Neural progenitor cell (in vitro differentiated cells): ENCODE results near the gene VWA3B. TPM values are rescaled to one million over a fixed set of nuclear protein-coding genes. Genes with fewer than 3 reads are reported as not detected.
"Not testable (repeated sequence)": the region's sequence is repeated elsewhere in the genome, so short reads cannot be mapped to it uniquely, and the experiment has no call there.

ENCODE experiments used
- DNase-seq: peaks from one replicate; pipeline ENCODE4 v3.0.0-alpha.2; 2016; ENCODE audit warnings: low spot score
- H2AFZ ChIP-seq: fragments of 200-600 bp; sonication (generic); replicated peaks from 2 replicates; pipeline ENCODE4 v1.6.1; 2016; ENCODE audit warnings: antibody characterized with exemption
- H3F3A ChIP-seq: fragments of 200-600 bp; sonication (generic); 2 replicates; pipeline ENCODE4 v1.6.1; 2016; ENCODE audit warnings: antibody characterized with exemption, low read depth
- H3K27ac ChIP-seq: fragments of 200-600 bp; sonication (generic); 2 replicates; pipeline ENCODE4 v1.5.1; 2016; ENCODE audit warnings: mild to moderate bottlenecking
- H3K27me3 ChIP-seq: fragments of 200-600 bp; sonication (generic); 2 replicates; pipeline ENCODE4 v1.6.1; 2016; ENCODE audit warnings: mild to moderate bottlenecking, moderate library complexity
- H3K36me3 ChIP-seq: fragments of 200-600 bp; sonication (generic); 2 replicates; pipeline ENCODE4 v1.5.1; 2016
- H3K4me1 ChIP-seq: fragments of 200-600 bp; sonication (generic); 2 replicates; pipeline ENCODE4 v1.6.1; 2016; ENCODE audit warnings: mixed run types
- H3K4me2 ChIP-seq: fragments of 200-600 bp; sonication (generic); 2 replicates; pipeline ENCODE4 v1.6.1; 2016
- H3K4me3 ChIP-seq: fragments of 200-600 bp; sonication (generic); 2 replicates; pipeline ENCODE4 v1.5.1; 2016
- H3K79me2 ChIP-seq: fragments of 200-600 bp; sonication (generic); 2 replicates; pipeline ENCODE4 v1.6.1; 2016; ENCODE audit warnings: low read depth
- H3K9ac ChIP-seq: fragments of 200-600 bp; sonication (generic); 2 replicates; pipeline ENCODE4 v1.6.1; 2016
- H3K9me3 ChIP-seq: fragments of 200-600 bp; sonication (generic); 2 replicates; pipeline ENCODE4 v1.5.1; 2016; ENCODE audit warnings: low read depth
- H4K20me1 ChIP-seq: fragments of 200-600 bp; sonication (generic); 2 replicates; pipeline ENCODE4 v1.6.1; 2016; ENCODE audit warnings: low read depth
- H3K27ac Mint-ChIP-seq: 3 replicates; pipeline ENCODE4 v1.8.0; 2021; ENCODE audit warnings: mixed read lengths
- H3K27me3 Mint-ChIP-seq: 2 replicates; pipeline ENCODE4 v1.8.0; 2022; ENCODE audit warnings: low read depth, mild to moderate bottlenecking, inconsistent platforms, moderate library complexity, mixed read lengths; ENCODE audit not compliant: insufficient read depth
- H3K36me3 Mint-ChIP-seq: 3 replicates; pipeline ENCODE4 v1.8.0; 2021; ENCODE audit warnings: mixed read lengths
- H3K4me1 Mint-ChIP-seq: 3 replicates; pipeline ENCODE4 v1.8.0; 2021; ENCODE audit warnings: mixed read lengths
- H3K4me3 Mint-ChIP-seq: 3 replicates; pipeline ENCODE4 v1.8.0; 2021; ENCODE audit warnings: mild to moderate bottlenecking, moderate library complexity, mixed read lengths
- H3K9me3 Mint-ChIP-seq: 3 replicates; pipeline ENCODE4 v1.8.0; 2020; ENCODE audit warnings: mixed read lengths
- CTCF ChIP-seq: fragments of 200-600 bp; sonication (generic); IDR thresholded peaks from 2 replicates; pipeline ENCODE4 v1.5.1; 2017; ENCODE audit warnings: antibody characterized with exemption, mild to moderate bottlenecking
- EZH2 ChIP-seq: fragments of 200-600 bp; sonication (generic); IDR thresholded peaks from 2 replicates; pipeline ENCODE4 v1.6.1; 2017; ENCODE audit warnings: antibody characterized with exemption, mild to moderate bottlenecking, moderate library complexity
- EZH2phosphoT487 ChIP-seq: fragments of 200-600 bp; sonication (generic); IDR thresholded peaks from 2 replicates; pipeline ENCODE4 v1.6.1; 2017; ENCODE audit warnings: antibody characterized with exemption
- total RNA-seq: library from RNA; depleted of rRNA; stranded (reverse); fragments of >200 nt; gene quantifications from 2 replicates; pipeline ENCODE4 v1.2.3, GENCODE V29; 2015; ENCODE audit warnings: low replicate concordance

The VWA3B gene
- total RNA-seq, 1 donor from 2014 or later = not detected

GRCh38 chr2:98313492-98314250, 226.7 kb downstream of the VWA3B start:
- H3F3A ChIP-seq = no peaks in the 10 kb centered on the region
- no peak overlapping the region for H3K9ac ChIP-seq
- H3K4me2 ChIP-seq = no peak overlapping the region
- H3K4me1 Mint-ChIP-seq = peaks cover 11% of the 10 kb centered on the region
- no peaks in the 10 kb centered on the region for H3K79me2 ChIP-seq
- H3K27me3 ChIP-seq = no peaks in the 10 kb centered on the region
- no peaks in the 10 kb centered on the region for H3K36me3 ChIP-seq
- no peak overlapping the region for H2AFZ ChIP-seq
- peaks cover 7% of the 10 kb centered on the region for H3K4me1 ChIP-seq
- H3K4me3 Mint-ChIP-seq = no peak overlapping the region
- no peak overlapping the region for H3K27ac Mint-ChIP-seq
- DNase-seq = no peak
- TF ChIP-seq CTCF = no peak
- TF ChIP-seq EZH2 = no peak
- no peak for TF ChIP-seq EZH2phosphoT487
- H3K27me3 Mint-ChIP-seq = peaks cover 9% of the 10 kb centered on the region
- no peaks in the 10 kb centered on the region for H4K20me1 ChIP-seq
- H3K27ac ChIP-seq = no peak overlapping the region
- H3K4me3 ChIP-seq = no peak overlapping the region
- H3K9me3 Mint-ChIP-seq = peaks cover 15% of the 10 kb centered on the region
- H3K36me3 Mint-ChIP-seq = no peaks in the 10 kb centered on the region
- H3K9me3 ChIP-seq = no peaks in the 10 kb centered on the region

- Histone ChIP-seq H3K27me3 (no peaks in the 10 kb centered on the region), H3K79me2 (no peaks in the 10 kb centered on the region), H3F3A (no peaks in the 10 kb centered on the region), H3K4me2 (no peak overlapping the region), H3K9me3 (peaks cover 5% of the 10 kb centered on the region), H3K27ac (no peak overlapping the region), H3K4me3 (no peak overlapping the region), H2AFZ (no peak overlapping the region), H3K36me3 (no peaks in the 10 kb centered on the region), H3K9ac (no peak overlapping the region), H4K20me1 (no peaks in the 10 kb centered on the region), H3K4me1 (peaks cover 7% of the 10 kb centered on the region)
- TF ChIP-seq EZH2phosphoT487 (no peak), CTCF (no peak), EZH2 (no peak)
- Mint-ChIP-seq H3K4me1 (peaks cover 11% of the 10 kb centered on the region), H3K4me3 (no peak overlapping the region), H3K9me3 (peaks cover 18% of the 10 kb centered on the region), H3K27me3 (peaks cover 10% of the 10 kb centered on the region), H3K36me3 (no peaks in the 10 kb centered on the region), H3K27ac (no peak overlapping the region)
- DNase-seq = no peak
Observed at GRCh38 chr2:98314251-98314650, 227.3 kb downstream of the VWA3B start.

- peaks cover 2% of the 10 kb centered on the region for H3K4me1 Mint-ChIP-seq
- H3K36me3 ChIP-seq = no peaks in the 10 kb centered on the region
- no peak overlapping the region for H3K4me3 Mint-ChIP-seq
- DNase-seq = no peak
- H4K20me1 ChIP-seq = no peaks in the 10 kb centered on the region
- no peaks in the 10 kb centered on the region for H3K27me3 ChIP-seq
- no peak overlapping the region for H3K4me2 ChIP-seq
- H3K9me3 ChIP-seq = peaks cover 7% of the 10 kb centered on the region
- no peak overlapping the region for H2AFZ ChIP-seq
- no peak overlapping the region for H3K27ac ChIP-seq
- H3K27ac Mint-ChIP-seq = no peak overlapping the region
- H3K79me2 ChIP-seq = no peaks in the 10 kb centered on the region
- H3K27me3 Mint-ChIP-seq = peaks cover 14% of the 10 kb centered on the region
- H3K9me3 Mint-ChIP-seq = peaks cover 30% of the 10 kb centered on the region
- TF ChIP-seq EZH2 = no peak
- H3F3A ChIP-seq = no peaks in the 10 kb centered on the region
- H3K4me1 ChIP-seq = no peaks in the 10 kb centered on the region
- H3K9ac ChIP-seq = no peak overlapping the region
- H3K4me3 ChIP-seq = no peak overlapping the region
- H3K36me3 Mint-ChIP-seq = peaks cover 5% of the 10 kb centered on the region
Observed at GRCh38 chr2:98315957-98316356, 229.0 kb downstream of the VWA3B start.

DNA sequence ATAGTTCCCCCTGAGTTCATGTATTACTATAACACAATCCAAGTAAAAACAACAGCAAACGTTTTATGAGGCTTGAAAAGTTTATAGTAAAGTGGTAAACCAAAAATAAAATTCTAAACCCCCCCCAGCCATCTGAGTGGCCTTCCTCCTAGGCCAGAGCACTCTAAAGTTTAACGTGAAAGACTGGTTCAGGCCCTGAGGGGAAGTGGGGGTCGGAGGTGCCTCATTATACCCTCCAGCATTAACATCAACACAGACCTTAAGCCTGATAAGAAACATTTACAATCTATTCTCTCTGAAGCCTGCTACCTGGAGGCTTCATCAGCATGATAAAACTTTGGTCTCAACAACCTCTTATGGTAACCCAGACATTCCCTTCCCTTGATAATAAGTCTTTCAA, 230.2 kb downstream of the VWA3B start:
- H3K4me3 Mint-ChIP-seq = no peak overlapping the region
- H3K27me3 Mint-ChIP-seq = peaks cover 14% of the 10 kb centered on the region
- H2AFZ ChIP-seq = no peak overlapping the region
- no peak overlapping the region for H3K27ac Mint-ChIP-seq
- H3K9me3 ChIP-seq = peaks cover 7% of the 10 kb centered on the region
- H3K36me3 Mint-ChIP-seq = peaks cover 5% of the 10 kb centered on the region
- no peaks in the 10 kb centered on the region for H3F3A ChIP-seq
- H3K79me2 ChIP-seq = no peaks in the 10 kb centered on the region
- H3K9me3 Mint-ChIP-seq = peaks cover 41% of the 10 kb centered on the region
- H3K4me1 ChIP-seq = no peaks in the 10 kb centered on the region
- H3K27ac ChIP-seq = no peak overlapping the region
- H4K20me1 ChIP-seq = no peaks in the 10 kb centered on the region
- no peaks in the 10 kb centered on the region for H3K36me3 ChIP-seq
- H3K4me1 Mint-ChIP-seq = peaks cover 2% of the 10 kb centered on the region
- no peak overlapping the region for H3K4me3 ChIP-seq
- DNase-seq = no peak
- no peak overlapping the region for H3K9ac ChIP-seq
- H3K4me2 ChIP-seq = no peak overlapping the region
- TF ChIP-seq EZH2phosphoT487 (no peak), EZH2 (no peak), CTCF (no peak)
- H3K27me3 ChIP-seq = no peaks in the 10 kb centered on the region

DNA sequence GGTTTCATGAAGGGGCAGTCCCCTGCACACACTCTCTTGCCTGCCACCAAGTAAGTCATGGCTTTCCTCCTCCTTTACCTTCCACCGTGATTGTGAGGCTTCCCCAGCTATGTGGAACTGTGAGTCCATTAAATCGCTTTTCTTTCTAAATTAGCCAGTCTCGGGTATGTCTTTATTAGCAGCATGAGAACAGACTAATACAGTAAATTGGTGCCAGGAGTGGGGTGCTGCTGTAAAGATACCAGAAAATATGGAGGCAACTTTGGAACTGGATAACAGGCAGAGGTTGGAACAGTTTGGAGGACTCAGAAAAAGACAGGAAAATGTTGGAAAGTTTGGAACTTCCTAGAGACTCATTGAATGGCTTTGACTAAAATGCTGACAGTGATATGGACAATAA, 233.2 kb downstream of the VWA3B start:
- H3K9me3 ChIP-seq, H3K4me1 ChIP-seq, H3K36me3 ChIP-seq, H3K4me1 Mint-ChIP-seq, H3K9ac ChIP-seq, H3K27me3 ChIP-seq, DNase-seq, H3K4me3 ChIP-seq, H2AFZ ChIP-seq, H3K4me3 Mint-ChIP-seq, H3K79me2 ChIP-seq, H3K36me3 Mint-ChIP-seq, H3K27ac Mint-ChIP-seq, H3F3A ChIP-seq, H3K4me2 ChIP-seq, H3K27ac ChIP-seq, H4K20me1 ChIP-seq: not testable (repeated sequence)
- Mint-ChIP-seq H3K9me3 (peaks cover 59% of the 10 kb centered on the region), H3K27me3 (peaks cover 11% of the 10 kb centered on the region)
